ENCODE results near the gene KIF21A. TPM values are rescaled to one million over a fixed set of nuclear protein-coding genes. Genes with fewer than 3 reads are reported as not detected.

KIF21A gene
- total and polyA plus RNA-seq, 3 experiments from 2014 or later, result 18.8 to 44.6 (median 43.9) TPM

GRCh38 chr12:39442831-39443080 is 164 bp downstream of the KIF21A start:
- Histone ChIP-seq H3K27me3 (ENCODE audit: insufficient read depth, low read length, poor library complexity, severe bottlenecking) (no peaks in the 10 kb centered on the region), H3K4me3 (ENCODE audit: low read length) (peak overlapping the region; percentile 82), H3K36me3 (ENCODE audit: insufficient read depth, low read length) (no peaks in the 10 kb centered on the region), H3K4me1 (ENCODE audit: insufficient read depth, low read length) (peaks cover 16% of the 10 kb centered on the region), H3K27ac (ENCODE audit: low read depth, low read length) (peak overlapping the region; percentile 77), H3K9me3 (ENCODE audit: low read length) (no peaks in the 10 kb centered on the region)
- Mint-ChIP-seq H3K9me3 (no peaks in the 10 kb centered on the region), H3K27me3 (no peaks in the 10 kb centered on the region), H3K4me1 (peaks cover 20 to 33% (median 29%) of the 10 kb centered on the region in 3 donors), H3K4me3 (peak overlapping the region; percentile 86 to 98 (median 94)), H3K27ac (peak overlapping the region in 7 of 8 donors; percentile 50 to 99 (median 95)), H3K36me3 (peaks cover 0 to 4% (median 0%) of the 10 kb centered on the region in 3 donors)
- ChIA-PET CTCF (interaction anchor here (0.9 to 1.6 kb wide), 3 partner anchors 13 to 105 kb away, joined by 3 to 4 read pairs (median 3); no protein-coding TSS in a partner anchor), POLR2A (interaction anchor here (0.6 kb wide), 1 partner anchor 66 kb away, joined by 3 read pairs; no protein-coding TSS in a partner anchor)
- no peak for DNase-seq

GRCh38 chr12:39441963-39442830 is 723 bp downstream of the KIF21A start:
- peaks cover 0 to 4% (median 0%) of the 10 kb centered on the region in 3 donors for H3K36me3 Mint-ChIP-seq
- H3K4me3 Mint-ChIP-seq, result peak overlapping the region; percentile 86 to 98 (median 94)
- H3K36me3 ChIP-seq (ENCODE audit: insufficient read depth, low read length), result no peaks in the 10 kb centered on the region
- H3K4me1 Mint-ChIP-seq, result peaks cover 20 to 33% (median 32%) of the 10 kb centered on the region in 3 donors
- no peaks in the 10 kb centered on the region for H3K27me3 ChIP-seq (ENCODE audit: insufficient read depth, low read length, poor library complexity, severe bottlenecking)
- H3K27ac Mint-ChIP-seq, result peak overlapping the region; percentile 91 to 99 (median 95)
- H3K4me1 ChIP-seq (ENCODE audit: insufficient read depth, low read length), result peaks cover 16% of the 10 kb centered on the region
- peak overlapping the region; percentile 82 for H3K4me3 ChIP-seq (ENCODE audit: low read length)
- POLR2A ChIA-PET, result interaction anchor here (0.6 kb wide), 1 partner anchor 66 kb away, joined by 3 read pairs; no protein-coding TSS in a partner anchor
- no peaks in the 10 kb centered on the region for H3K27me3 Mint-ChIP-seq
- no peaks in the 10 kb centered on the region for H3K9me3 Mint-ChIP-seq
- DNase-seq, result peak; percentile 23 to 66 (median 34)
- no peaks in the 10 kb centered on the region for H3K9me3 ChIP-seq (ENCODE audit: low read length)
- peak overlapping the region; percentile 77 for H3K27ac ChIP-seq (ENCODE audit: low read depth, low read length)
- CTCF ChIA-PET, result interaction anchor here (0.9 to 1.0 kb wide), 2 partner anchors 13 to 105 kb away, joined by 3 read pairs; no protein-coding TSS in a partner anchor

- H3K4me3 ChIP-seq (ENCODE audit: low read length), result peak overlapping the region; percentile 82
- peaks cover 0 to 4% (median 0%) of the 10 kb centered on the region in 3 donors for H3K36me3 Mint-ChIP-seq
- no peaks in the 10 kb centered on the region for H3K36me3 ChIP-seq (ENCODE audit: insufficient read depth, low read length)
- no peaks in the 10 kb centered on the region for H3K27me3 ChIP-seq (ENCODE audit: insufficient read depth, low read length, poor library complexity, severe bottlenecking)
- CTCF ChIA-PET, result no interaction called here
- H3K27ac Mint-ChIP-seq, result peak overlapping the region; percentile 69 to 99 (median 95)
- peaks cover 21 to 36% (median 33%) of the 10 kb centered on the region in 3 donors for H3K4me1 Mint-ChIP-seq
- H3K4me3 Mint-ChIP-seq, result peak overlapping the region; percentile 86 to 98 (median 94)
- H3K27me3 Mint-ChIP-seq, result no peaks in the 10 kb centered on the region
- H3K9me3 ChIP-seq (ENCODE audit: low read length), result no peaks in the 10 kb centered on the region
- POLR2A ChIA-PET, result no interaction called here
- no peak for DNase-seq
- H3K9me3 Mint-ChIP-seq, result no peaks in the 10 kb centered on the region
- peaks cover 16% of the 10 kb centered on the region for H3K4me1 ChIP-seq (ENCODE audit: insufficient read depth, low read length)
- no peak overlapping the region for H3K27ac ChIP-seq (ENCODE audit: low read depth, low read length)
Measured at GRCh38 chr12:39441189-39441962, 1.5 kb downstream of the KIF21A start.

- Histone ChIP-seq H3K9me3 (ENCODE audit: low read length) (no peaks in the 10 kb centered on the region), H3K27me3 (ENCODE audit: insufficient read depth, low read length, poor library complexity, severe bottlenecking) (no peaks in the 10 kb centered on the region), H3K36me3 (ENCODE audit: insufficient read depth, low read length) (no peaks in the 10 kb centered on the region), H3K27ac (ENCODE audit: low read depth, low read length) (no peak overlapping the region), H3K4me1 (ENCODE audit: insufficient read depth, low read length) (peaks cover 16% of the 10 kb centered on the region), H3K4me3 (ENCODE audit: low read length) (no peak overlapping the region)
- Mint-ChIP-seq H3K36me3 (peaks cover 0 to 4% (median 0%) of the 10 kb centered on the region in 3 donors), H3K27ac (peak overlapping the region in 4 of 8 donors; percentile 69 to 95 (median 72)), H3K27me3 (no peaks in the 10 kb centered on the region), H3K4me1 (peaks cover 21 to 36% (median 33%) of the 10 kb centered on the region in 3 donors), H3K9me3 (no peaks in the 10 kb centered on the region), H3K4me3 (peak overlapping the region; percentile 28 to 91 (median 54))
- DNase-seq, result no peak
- POLR2A ChIA-PET, result no interaction called here
- CTCF ChIA-PET, result no interaction called here
Measured at GRCh38 chr12:39440781-39441180, 2.1 kb downstream of the KIF21A start.

- H3K4me1 ChIP-seq (ENCODE audit: insufficient read depth, low read length), result peaks cover 16% of the 10 kb centered on the region
- H3K27ac Mint-ChIP-seq, result no peak overlapping the region
- H3K4me3 ChIP-seq (ENCODE audit: low read length), result no peak overlapping the region
- no peaks in the 10 kb centered on the region for H3K27me3 Mint-ChIP-seq
- CTCF ChIA-PET, result no interaction called here
- no peaks in the 10 kb centered on the region for H3K27me3 ChIP-seq (ENCODE audit: insufficient read depth, low read length, poor library complexity, severe bottlenecking)
- no peaks in the 10 kb centered on the region for H3K9me3 Mint-ChIP-seq
- H3K36me3 Mint-ChIP-seq, result peaks cover 0 to 4% (median 0%) of the 10 kb centered on the region in 3 donors
- no peaks in the 10 kb centered on the region for H3K36me3 ChIP-seq (ENCODE audit: insufficient read depth, low read length)
- H3K4me1 Mint-ChIP-seq, result peaks cover 21 to 36% (median 33%) of the 10 kb centered on the region in 3 donors
- H3K27ac ChIP-seq (ENCODE audit: low read depth, low read length), result no peak overlapping the region
- POLR2A ChIA-PET, result no interaction called here
- peak overlapping the region in 2 of 7 donors; percentile 27 to 91 for H3K4me3 Mint-ChIP-seq
- no peak for DNase-seq
- no peaks in the 10 kb centered on the region for H3K9me3 ChIP-seq (ENCODE audit: low read length)
Measured at GRCh38 chr12:39440101-39440500, 2.8 kb downstream of the KIF21A start.

- H3K27ac Mint-ChIP-seq, result no peak overlapping the region
Measured at GRCh38 chr12:39435531-39435930, 7.4 kb downstream of the KIF21A start.

GRCh38 chr12:39431797-39432196 is 11.1 kb downstream of the KIF21A start:
- CTCF ChIA-PET, result no interaction called here
- POLR2A ChIA-PET, result no interaction called here
- H3K4me1 Mint-ChIP-seq, result peaks cover 23 to 45% (median 26%) of the 10 kb centered on the region in 3 donors
- H3K9me3 Mint-ChIP-seq, result no peaks in the 10 kb centered on the region
- Histone ChIP-seq H3K4me3 (ENCODE audit: low read length) (no peak overlapping the region), H3K27ac (ENCODE audit: low read depth, low read length) (no peak overlapping the region), H3K36me3 (ENCODE audit: insufficient read depth, low read length) (no peaks in the 10 kb centered on the region), H3K27me3 (ENCODE audit: insufficient read depth, low read length, poor library complexity, severe bottlenecking) (no peaks in the 10 kb centered on the region), H3K4me1 (ENCODE audit: insufficient read depth, low read length) (no peaks in the 10 kb centered on the region), H3K9me3 (ENCODE audit: low read length) (no peaks in the 10 kb centered on the region)
- peaks cover 0 to 2% of the 10 kb centered on the region in 2 donors for H3K27me3 Mint-ChIP-seq
- H3K36me3 Mint-ChIP-seq, result peaks cover 0 to 2% (median 0%) of the 10 kb centered on the region in 3 donors
- H3K4me3 Mint-ChIP-seq, result no peak overlapping the region
- no peak for DNase-seq
- no peak overlapping the region for H3K27ac Mint-ChIP-seq

More at GRCh38 chr12:39435531-39435930, 7.4 kb downstream of the KIF21A start:
- no peak for DNase-seq
- Mint-ChIP-seq H3K9me3 (no peaks in the 10 kb centered on the region), H3K4me1 (peaks cover 6 to 32% (median 12%) of the 10 kb centered on the region in 3 donors), H3K4me3 (no peak overlapping the region), H3K27me3 (peaks cover 0 to 2% of the 10 kb centered on the region in 2 donors), H3K36me3 (no peaks in the 10 kb centered on the region)
- Histone ChIP-seq H3K4me3 (ENCODE audit: low read length) (no peak overlapping the region), H3K9me3 (ENCODE audit: low read length) (no peaks in the 10 kb centered on the region), H3K4me1 (ENCODE audit: insufficient read depth, low read length) (no peaks in the 10 kb centered on the region), H3K27ac (ENCODE audit: low read depth, low read length) (no peak overlapping the region), H3K27me3 (ENCODE audit: insufficient read depth, low read length, poor library complexity, severe bottlenecking) (no peaks in the 10 kb centered on the region), H3K36me3 (ENCODE audit: insufficient read depth, low read length) (no peaks in the 10 kb centered on the region)
- ChIA-PET POLR2A (no interaction called here), CTCF (no interaction called here)

Measured in CD8-positive, alpha-beta memory T cell (primary cell).